Type B pancreatic cell (in vitro differentiated cells): Measurements from ENCODE around the gene TBC1D13. TPM values are rescaled to one million over a fixed set of nuclear protein-coding genes. Genes with fewer than 3 reads are reported as not detected.
"Not testable (repeated sequence)": the region's sequence is repeated elsewhere in the genome, so short reads cannot be mapped to it uniquely, and the experiment has no call there.

ENCODE experiments used
- DNase-seq: peaks from one replicate; pipeline ENCODE4 v3.0.0; 2021; ENCODE audit warnings: mixed read lengths; ENCODE audit not compliant: unreplicated experiment; ENCODE audit errors: extremely low spot score
- H3K27ac Mint-ChIP-seq: 2 replicates; pipeline ENCODE4 v1.8.0; 2021; ENCODE audit warnings: mild to moderate bottlenecking, mixed read lengths
- H3K27me3 Mint-ChIP-seq: 2 replicates; pipeline ENCODE4 v1.8.0; 2021; ENCODE audit warnings: mixed read lengths
- H3K36me3 Mint-ChIP-seq: 2 replicates; pipeline ENCODE4 v1.8.0; 2021; ENCODE audit warnings: mixed read lengths
- H3K4me1 Mint-ChIP-seq: one replicate; pipeline ENCODE4 v1.8.0; 2021; ENCODE audit warnings: mixed read lengths; ENCODE audit not compliant: unreplicated experiment
- H3K4me3 Mint-ChIP-seq: 2 replicates; pipeline ENCODE4 v1.8.0; 2021; ENCODE audit warnings: mild to moderate bottlenecking, mixed read lengths
- H3K9me3 Mint-ChIP-seq: 2 replicates; pipeline ENCODE4 v1.8.0; 2021; ENCODE audit warnings: mixed read lengths
- total RNA-seq: library from RNA; stranded (reverse); gene quantifications from 2 replicates; pipeline ENCODE4 v1.2.1, GENCODE V29; 2021; ENCODE audit warnings: low replicate concordance
- TF ChIP-seq, protein P1 (sequence below): fragments of 200-600 bp; sonication (generic); conservative IDR thresholded peaks from 2 replicates; pipeline ENCODE4 v1.5.0; 2021; ENCODE audit warnings: antibody characterized with exemption, mild to moderate bottlenecking

The TBC1D13 gene
- total RNA-seq, 1 donor from 2014 or later, result 33.5 TPM

DNA sequence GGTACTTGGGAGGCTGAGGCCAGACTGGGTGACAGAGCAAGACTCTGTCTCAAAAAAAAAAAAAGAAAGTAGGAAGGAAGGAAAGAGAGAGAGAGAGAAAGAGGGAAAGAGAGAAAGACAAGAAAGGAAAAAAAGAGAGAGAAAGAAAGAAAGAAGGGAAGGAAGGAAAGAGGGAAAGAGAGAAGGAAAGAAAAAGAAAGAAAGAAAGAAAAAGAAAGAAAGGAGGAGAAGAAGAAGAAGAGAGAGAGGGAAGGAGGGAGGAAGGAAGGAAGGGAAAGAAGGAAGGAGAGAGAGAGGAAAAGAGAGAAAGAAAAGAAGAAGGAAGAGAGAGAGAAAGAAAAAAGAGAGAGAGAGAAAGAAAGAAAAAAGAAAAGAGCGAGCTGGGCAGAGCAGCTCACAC is 12.2 kb upstream of the TBC1D13 start:
- H3K4me3 Mint-ChIP-seq, result no peak overlapping the region
- H3K9me3 Mint-ChIP-seq, result no peaks in the 10 kb centered on the region
- no peak for DNase-seq
- H3K27me3 Mint-ChIP-seq, result no peaks in the 10 kb centered on the region
- H3K4me1 Mint-ChIP-seq, result peaks cover 10% of the 10 kb centered on the region
- TF ChIP-seq, protein P1, sequence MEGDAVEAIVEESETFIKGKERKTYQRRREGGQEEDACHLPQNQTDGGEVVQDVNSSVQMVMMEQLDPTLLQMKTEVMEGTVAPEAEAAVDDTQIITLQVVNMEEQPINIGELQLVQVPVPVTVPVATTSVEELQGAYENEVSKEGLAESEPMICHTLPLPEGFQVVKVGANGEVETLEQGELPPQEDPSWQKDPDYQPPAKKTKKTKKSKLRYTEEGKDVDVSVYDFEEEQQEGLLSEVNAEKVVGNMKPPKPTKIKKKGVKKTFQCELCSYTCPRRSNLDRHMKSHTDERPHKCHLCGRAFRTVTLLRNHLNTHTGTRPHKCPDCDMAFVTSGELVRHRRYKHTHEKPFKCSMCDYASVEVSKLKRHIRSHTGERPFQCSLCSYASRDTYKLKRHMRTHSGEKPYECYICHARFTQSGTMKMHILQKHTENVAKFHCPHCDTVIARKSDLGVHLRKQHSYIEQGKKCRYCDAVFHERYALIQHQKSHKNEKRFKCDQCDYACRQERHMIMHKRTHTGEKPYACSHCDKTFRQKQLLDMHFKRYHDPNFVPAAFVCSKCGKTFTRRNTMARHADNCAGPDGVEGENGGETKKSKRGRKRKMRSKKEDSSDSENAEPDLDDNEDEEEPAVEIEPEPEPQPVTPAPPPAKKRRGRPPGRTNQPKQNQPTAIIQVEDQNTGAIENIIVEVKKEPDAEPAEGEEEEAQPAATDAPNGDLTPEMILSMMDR, result no peak
- H3K27ac Mint-ChIP-seq, result no peak overlapping the region
- no peaks in the 10 kb centered on the region for H3K36me3 Mint-ChIP-seq

DNA sequence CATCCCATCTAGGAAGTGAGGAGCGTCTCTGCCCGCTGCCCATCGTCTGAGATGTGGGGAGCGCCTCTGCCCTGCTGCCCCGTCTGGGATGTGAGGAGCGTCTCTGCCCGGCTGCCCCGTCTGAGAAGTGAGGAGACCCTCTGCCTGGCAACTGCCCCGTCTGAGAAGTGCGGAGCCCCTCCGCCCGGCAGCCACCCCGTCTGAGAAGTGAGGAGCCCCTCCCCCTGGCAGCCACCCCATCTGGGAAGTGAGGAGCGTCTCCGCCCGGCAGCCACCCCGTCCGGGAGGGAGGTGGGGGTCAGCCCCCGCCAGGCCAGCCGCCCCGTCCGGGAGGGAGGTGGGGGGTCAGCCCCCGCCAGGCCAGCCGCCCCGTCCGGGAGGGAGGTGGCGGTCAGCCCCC is 7.0 kb upstream of the TBC1D13 start:
- DNase-seq, H3K9me3 Mint-ChIP-seq, H3K4me3 Mint-ChIP-seq, H3K27me3 Mint-ChIP-seq, H3K36me3 Mint-ChIP-seq, H3K27ac Mint-ChIP-seq, H3K4me1 Mint-ChIP-seq: not testable (repeated sequence)

DNA sequence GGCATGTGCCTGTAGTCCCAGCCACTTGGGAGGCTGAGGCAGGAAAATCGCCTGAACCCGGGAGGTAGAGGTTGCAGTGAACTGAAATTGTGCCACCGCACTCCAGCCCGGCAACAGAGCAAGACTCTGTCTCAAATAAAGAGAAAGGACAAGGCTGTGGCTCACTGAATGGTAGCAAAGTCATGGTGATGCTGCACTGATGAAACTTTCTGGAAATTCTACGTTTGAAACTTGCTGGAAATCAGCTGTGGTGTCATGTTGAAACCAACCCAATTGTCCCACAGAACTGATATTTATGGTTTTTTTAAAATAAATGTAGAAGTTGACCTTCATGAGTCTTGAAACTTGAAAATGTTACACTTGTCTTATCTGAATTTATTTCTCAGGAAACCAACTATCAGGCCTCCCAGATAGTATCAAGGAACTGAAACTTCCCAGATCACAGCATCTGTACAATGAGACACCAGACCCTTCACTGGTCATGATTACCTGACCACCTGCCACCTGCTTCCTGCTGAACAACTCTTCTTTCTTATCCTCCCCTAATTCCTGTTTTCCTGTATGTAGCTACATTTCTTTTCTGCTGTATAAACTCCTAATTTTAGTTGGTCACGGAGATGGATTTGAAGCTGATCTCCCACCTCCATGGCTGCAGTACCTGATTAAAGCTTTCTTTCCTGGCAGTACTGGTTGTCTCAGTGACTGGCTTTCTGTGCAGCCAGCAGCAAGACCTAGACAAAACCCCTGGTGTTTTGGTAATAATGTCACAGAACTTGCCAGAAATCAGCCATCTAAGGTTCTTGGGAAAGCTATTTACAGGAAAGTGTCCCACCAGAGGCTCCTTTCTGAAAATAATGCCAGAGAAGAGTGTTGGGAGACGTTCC is 5.6 kb upstream of the TBC1D13 start:
- no peaks in the 10 kb centered on the region for H3K36me3 Mint-ChIP-seq
- TF ChIP-seq, protein P1, result no peak
- no peak overlapping the region for H3K4me3 Mint-ChIP-seq
- no peak for DNase-seq
- no peaks in the 10 kb centered on the region for H3K9me3 Mint-ChIP-seq
- no peaks in the 10 kb centered on the region for H3K27me3 Mint-ChIP-seq
- no peaks in the 10 kb centered on the region for H3K4me1 Mint-ChIP-seq
- H3K27ac Mint-ChIP-seq, result no peak overlapping the region

DNA sequence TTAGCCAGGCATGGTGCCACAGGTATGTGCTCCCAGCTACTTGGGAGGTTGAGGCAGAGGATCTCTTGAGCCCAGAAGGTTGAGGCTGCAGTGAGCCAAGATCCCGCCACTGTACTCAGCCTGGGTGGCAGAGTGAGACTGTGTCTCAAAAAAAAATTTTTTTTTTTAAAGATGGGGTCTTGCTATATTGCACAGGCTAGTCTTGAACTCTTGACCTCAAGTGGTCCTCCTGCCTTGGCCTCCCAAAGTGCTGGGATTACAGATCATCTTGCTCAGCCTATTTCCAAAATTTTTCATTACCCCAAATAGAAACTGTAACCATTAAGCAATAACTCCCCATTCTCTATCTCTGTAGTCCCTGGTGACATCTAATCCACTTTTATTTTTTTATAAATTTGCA is 4.4 kb upstream of the TBC1D13 start:
- DNase-seq, result no peak
- Mint-ChIP-seq H3K27ac (no peak overlapping the region), H3K4me3 (no peak overlapping the region)

DNA sequence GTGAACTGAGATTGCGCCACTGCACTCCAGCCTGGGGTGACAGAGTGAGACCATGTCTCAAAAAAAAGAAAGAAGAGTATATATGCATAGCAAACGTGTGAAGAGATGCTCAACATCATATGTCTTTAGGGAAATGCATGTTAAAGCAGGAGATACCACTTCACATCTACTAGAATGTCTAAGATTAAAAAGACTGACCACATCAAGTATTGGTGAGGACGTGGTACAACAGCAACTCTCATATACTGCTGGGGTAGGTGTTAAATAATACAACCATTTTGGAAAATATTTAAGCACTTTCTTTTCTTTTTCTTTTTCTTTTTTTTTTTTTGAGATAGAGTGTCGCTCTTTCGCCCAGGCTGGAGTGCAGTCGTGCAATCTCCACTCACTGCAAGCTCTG is 1.6 kb upstream of the TBC1D13 start:
- TF ChIP-seq, protein P1, result no peak
- no peaks in the 10 kb centered on the region for H3K27me3 Mint-ChIP-seq
- peak overlapping the region; percentile 49 for H3K4me3 Mint-ChIP-seq
- no peaks in the 10 kb centered on the region for H3K36me3 Mint-ChIP-seq
- H3K9me3 Mint-ChIP-seq, result no peaks in the 10 kb centered on the region
- no peak for DNase-seq
- H3K27ac Mint-ChIP-seq, result no peak overlapping the region
- no peaks in the 10 kb centered on the region for H3K4me1 Mint-ChIP-seq

More for the DNA sequence above, 4.4 kb upstream of the TBC1D13 start:
- TF ChIP-seq, protein P1, result no peak
- no peaks in the 10 kb centered on the region for H3K9me3 Mint-ChIP-seq
- H3K36me3 Mint-ChIP-seq, result no peaks in the 10 kb centered on the region
- H3K4me1 Mint-ChIP-seq, result no peaks in the 10 kb centered on the region
- H3K27me3 Mint-ChIP-seq, result no peaks in the 10 kb centered on the region

DNA sequence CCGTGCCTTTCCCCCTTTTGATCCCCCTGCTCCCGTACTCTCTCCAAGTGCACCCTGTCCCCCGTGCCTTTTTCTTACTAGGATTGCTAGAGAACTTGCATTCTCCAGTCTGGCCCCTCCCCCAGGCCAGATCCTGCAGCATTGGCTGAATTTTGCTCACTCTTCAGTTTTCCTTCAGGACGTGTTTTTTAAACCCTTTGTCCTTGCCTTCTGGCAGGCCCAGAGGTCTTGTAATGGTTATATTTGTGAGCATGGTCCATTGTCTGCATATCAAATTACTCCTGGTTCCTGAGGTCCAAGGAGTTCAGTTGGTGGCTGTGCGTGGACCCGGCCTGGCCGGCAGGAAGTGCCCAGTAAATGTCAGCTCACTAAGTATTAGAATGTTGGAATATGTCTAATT is 606 bp downstream of the TBC1D13 start:
- peak overlapping the region; percentile 95 for H3K4me3 Mint-ChIP-seq
- peak overlapping the region; percentile 92 for H3K27ac Mint-ChIP-seq
- TF ChIP-seq, protein P1, result no peak
- no peaks in the 10 kb centered on the region for H3K4me1 Mint-ChIP-seq
- H3K27me3 Mint-ChIP-seq, result no peaks in the 10 kb centered on the region
- DNase-seq, result no peak
- no peaks in the 10 kb centered on the region for H3K36me3 Mint-ChIP-seq
- H3K9me3 Mint-ChIP-seq, result no peaks in the 10 kb centered on the region
